Panc1 (cell line): ENCODE measurements around the gene MTTP. TPM values are rescaled to one million over a fixed set of nuclear protein-coding genes. Genes with fewer than 3 reads are reported as not detected.

Experiments
- ATAC-seq: fragments of 200-7000 bp; cut with Tn5 transposase; 2 replicates; pipeline ENCODE4 v1.9.1; 2020; ENCODE audit warnings: mild to moderate bottlenecking, moderate library complexity
- BruUV-seq: library from RNA; stranded (reverse); fragments of 400-500 nt; replicated peaks from 2 replicates; lab custom pipeline; 2021; lab: Mats Ljungman, UMichigan
- CTCF ChIA-PET: fragments of 300-600 bp; sonication (Branson Sonifier 250); formaldehyde crosslinking; loops from one replicate; lab custom pipeline; 2022; ENCODE audit warnings: antibody characterized with exemption; lab: Charles Lee
- POLR2A ChIA-PET: fragments of 300-600 bp; sonication (Branson Sonifier 250); formaldehyde crosslinking; loops from one replicate; lab custom pipeline; 2022; ENCODE audit warnings: antibody characterized with exemption; lab: Charles Lee
- DNase-seq: peaks from one replicate; pipeline ENCODE4 v3.0.0-alpha.2; 2010; ENCODE audit warnings: low read depth, low spot score
- H3K27ac ChIP-seq: 2 replicates; pipeline ENCODE4 v1.5.1; 2011; ENCODE audit warnings: mild to moderate bottlenecking, low read length, inconsistent platforms
- H3K27me3 ChIP-seq: fragments of 200-500 bp; sonication (Bioruptor generic); 2 replicates; pipeline ENCODE4 v1.6.0; 2014; ENCODE audit warnings: low read length, inconsistent platforms; ENCODE audit not compliant: control insufficient read depth, insufficient read depth
- H3K36me3 ChIP-seq: fragments of 200-500 bp; sonication (Bioruptor generic); 2 replicates; pipeline ENCODE4 v1.5.1; 2014; ENCODE audit warnings: inconsistent platforms, mild to moderate bottlenecking, low read length, moderate library complexity; ENCODE audit not compliant: control insufficient read depth, insufficient read depth
- H3K4me1 ChIP-seq: 2 replicates; pipeline ENCODE4 v1.5.1; 2011; ENCODE audit warnings: inconsistent platforms, mild to moderate bottlenecking, low read length, moderate library complexity; ENCODE audit not compliant: control insufficient read depth, insufficient read depth
- H3K4me3 ChIP-seq, 2 experiments: 2 replicates each; pipeline ENCODE4 v1.5.1; 2011 to 2012; ENCODE audit warnings: low read depth in 2 of 2, low read length in 2 of 2, mild to moderate bottlenecking in 2 of 2, inconsistent platforms in 1 of 2, moderate library complexity in 1 of 2
- H3K9me3 ChIP-seq: fragments of 200-500 bp; sonication (Bioruptor generic); 2 replicates; pipeline ENCODE4 v1.5.1; 2014; ENCODE audit warnings: low read depth, mild to moderate bottlenecking, inconsistent platforms, low read length, moderate library complexity; ENCODE audit not compliant: control insufficient read depth, insufficient read depth
- POLR2AphosphoS5 ChIP-seq: IDR thresholded peaks from 2 replicates; pipeline ENCODE4 v1.6.1; 2012; ENCODE audit warnings: mild to moderate bottlenecking, low read depth, low read length, moderate library complexity
- SIN3A ChIP-seq: IDR thresholded peaks from 2 replicates; pipeline ENCODE4 v1.6.1; 2012; ENCODE audit warnings: low read depth, mild to moderate bottlenecking, low read length, moderate library complexity, borderline replicate concordance; ENCODE audit not compliant: insufficient read depth
- TCF7L2 ChIP-seq: IDR thresholded peaks from 2 replicates; pipeline ENCODE4 v1.6.1; 2011; ENCODE audit warnings: mild to moderate bottlenecking, low read depth, low read length, inconsistent platforms
- in situ Hi-C: cut with HindIII; loops from 2 replicates; pipeline ENCODE4 v1.10.0; 2016; ENCODE audit warnings: low sequenced_read_pairs, low pct_unique_long_range_greater_than_20kb
- intact Hi-C: fragments of 100-400 bp; cut with micrococcal nuclease; formaldehyde crosslinking; loops from one replicate; pipeline ENCODE4 v1.10.0; 2022; ENCODE audit not compliant: unreplicated experiment
- total RNA-seq: library from RNA; stranded (reverse); gene quantifications from one replicate; pipeline ENCODE4 v1.2.1, GENCODE V29; 2021; ENCODE audit not compliant: unreplicated experiment
- TF ChIP-seq, protein P1 (sequence below): fragments of 450-650 bp; IDR thresholded peaks from 2 replicates; pipeline ENCODE4 v1.5.1; 2017; ENCODE audit warnings: mild to moderate bottlenecking
- TF ChIP-seq, protein P2 (sequence below), 2 experiments: IDR thresholded peaks; 2 replicates each; pipeline ENCODE4 v1.6.1; 2011 to 2012; ENCODE audit warnings: low read depth in 2 of 2, control low read depth in 1 of 2, low read length in 1 of 2, mild to moderate bottlenecking in 1 of 2, moderate library complexity in 1 of 2; ENCODE audit not compliant: insufficient read depth in 1 of 2

MTTP gene
- total RNA-seq, 1 experiment from 2014 or later: 0.26 TPM

DNA sequence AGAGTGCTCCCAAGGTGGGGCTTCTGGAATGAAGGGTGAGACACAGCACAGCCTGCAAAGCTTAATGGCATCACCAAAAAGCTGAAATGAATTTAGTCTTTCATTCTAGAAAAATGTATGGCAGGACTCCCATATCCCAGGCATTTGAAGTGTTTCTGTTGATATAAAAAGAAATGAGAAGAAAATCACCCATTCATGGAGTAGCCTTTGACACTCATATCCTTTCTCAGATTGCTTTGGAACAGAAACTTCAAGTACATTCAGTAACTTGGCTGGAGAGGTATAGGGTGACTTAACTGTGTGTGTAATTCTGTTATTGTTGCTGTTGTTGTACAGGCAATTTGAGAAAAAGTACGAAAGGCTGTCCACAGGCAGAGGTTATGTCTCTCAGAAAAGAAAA lies 47.7 kb downstream of the MTTP start:
- no TSS peak for BruUV-seq
- TF ChIP-seq, protein P1, sequence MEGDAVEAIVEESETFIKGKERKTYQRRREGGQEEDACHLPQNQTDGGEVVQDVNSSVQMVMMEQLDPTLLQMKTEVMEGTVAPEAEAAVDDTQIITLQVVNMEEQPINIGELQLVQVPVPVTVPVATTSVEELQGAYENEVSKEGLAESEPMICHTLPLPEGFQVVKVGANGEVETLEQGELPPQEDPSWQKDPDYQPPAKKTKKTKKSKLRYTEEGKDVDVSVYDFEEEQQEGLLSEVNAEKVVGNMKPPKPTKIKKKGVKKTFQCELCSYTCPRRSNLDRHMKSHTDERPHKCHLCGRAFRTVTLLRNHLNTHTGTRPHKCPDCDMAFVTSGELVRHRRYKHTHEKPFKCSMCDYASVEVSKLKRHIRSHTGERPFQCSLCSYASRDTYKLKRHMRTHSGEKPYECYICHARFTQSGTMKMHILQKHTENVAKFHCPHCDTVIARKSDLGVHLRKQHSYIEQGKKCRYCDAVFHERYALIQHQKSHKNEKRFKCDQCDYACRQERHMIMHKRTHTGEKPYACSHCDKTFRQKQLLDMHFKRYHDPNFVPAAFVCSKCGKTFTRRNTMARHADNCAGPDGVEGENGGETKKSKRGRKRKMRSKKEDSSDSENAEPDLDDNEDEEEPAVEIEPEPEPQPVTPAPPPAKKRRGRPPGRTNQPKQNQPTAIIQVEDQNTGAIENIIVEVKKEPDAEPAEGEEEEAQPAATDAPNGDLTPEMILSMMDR: no peak
- TF ChIP-seq, protein P2, sequence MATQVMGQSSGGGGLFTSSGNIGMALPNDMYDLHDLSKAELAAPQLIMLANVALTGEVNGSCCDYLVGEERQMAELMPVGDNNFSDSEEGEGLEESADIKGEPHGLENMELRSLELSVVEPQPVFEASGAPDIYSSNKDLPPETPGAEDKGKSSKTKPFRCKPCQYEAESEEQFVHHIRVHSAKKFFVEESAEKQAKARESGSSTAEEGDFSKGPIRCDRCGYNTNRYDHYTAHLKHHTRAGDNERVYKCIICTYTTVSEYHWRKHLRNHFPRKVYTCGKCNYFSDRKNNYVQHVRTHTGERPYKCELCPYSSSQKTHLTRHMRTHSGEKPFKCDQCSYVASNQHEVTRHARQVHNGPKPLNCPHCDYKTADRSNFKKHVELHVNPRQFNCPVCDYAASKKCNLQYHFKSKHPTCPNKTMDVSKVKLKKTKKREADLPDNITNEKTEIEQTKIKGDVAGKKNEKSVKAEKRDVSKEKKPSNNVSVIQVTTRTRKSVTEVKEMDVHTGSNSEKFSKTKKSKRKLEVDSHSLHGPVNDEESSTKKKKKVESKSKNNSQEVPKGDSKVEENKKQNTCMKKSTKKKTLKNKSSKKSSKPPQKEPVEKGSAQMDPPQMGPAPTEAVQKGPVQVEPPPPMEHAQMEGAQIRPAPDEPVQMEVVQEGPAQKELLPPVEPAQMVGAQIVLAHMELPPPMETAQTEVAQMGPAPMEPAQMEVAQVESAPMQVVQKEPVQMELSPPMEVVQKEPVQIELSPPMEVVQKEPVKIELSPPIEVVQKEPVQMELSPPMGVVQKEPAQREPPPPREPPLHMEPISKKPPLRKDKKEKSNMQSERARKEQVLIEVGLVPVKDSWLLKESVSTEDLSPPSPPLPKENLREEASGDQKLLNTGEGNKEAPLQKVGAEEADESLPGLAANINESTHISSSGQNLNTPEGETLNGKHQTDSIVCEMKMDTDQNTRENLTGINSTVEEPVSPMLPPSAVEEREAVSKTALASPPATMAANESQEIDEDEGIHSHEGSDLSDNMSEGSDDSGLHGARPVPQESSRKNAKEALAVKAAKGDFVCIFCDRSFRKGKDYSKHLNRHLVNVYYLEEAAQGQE (IDR thresholded peaks at IDR 0.05; ENCODE audit: insufficient read depth in 1 of 2, low read depth in 2 of 2, low read length in 1 of 2): no peak
- TF ChIP-seq TCF7L2 (no peak), POLR2AphosphoS5 (no peak), SIN3A (no peak)
- no peak for DNase-seq
- Histone ChIP-seq H3K27me3 (no peaks in the 10 kb centered on the region), H3K4me1 (no peaks in the 10 kb centered on the region), H3K9me3 (no peaks in the 10 kb centered on the region), H3K4me3 (no peak overlapping the region), H3K36me3 (no peaks in the 10 kb centered on the region), H3K27ac (no peak overlapping the region)
- intact Hi-C loops (no loop called here), in situ Hi-C loops (no loop called here)
- POLR2A ChIA-PET: no interaction called here
- CTCF ChIA-PET: no interaction called here
- ATAC-seq: no peak

DNA sequence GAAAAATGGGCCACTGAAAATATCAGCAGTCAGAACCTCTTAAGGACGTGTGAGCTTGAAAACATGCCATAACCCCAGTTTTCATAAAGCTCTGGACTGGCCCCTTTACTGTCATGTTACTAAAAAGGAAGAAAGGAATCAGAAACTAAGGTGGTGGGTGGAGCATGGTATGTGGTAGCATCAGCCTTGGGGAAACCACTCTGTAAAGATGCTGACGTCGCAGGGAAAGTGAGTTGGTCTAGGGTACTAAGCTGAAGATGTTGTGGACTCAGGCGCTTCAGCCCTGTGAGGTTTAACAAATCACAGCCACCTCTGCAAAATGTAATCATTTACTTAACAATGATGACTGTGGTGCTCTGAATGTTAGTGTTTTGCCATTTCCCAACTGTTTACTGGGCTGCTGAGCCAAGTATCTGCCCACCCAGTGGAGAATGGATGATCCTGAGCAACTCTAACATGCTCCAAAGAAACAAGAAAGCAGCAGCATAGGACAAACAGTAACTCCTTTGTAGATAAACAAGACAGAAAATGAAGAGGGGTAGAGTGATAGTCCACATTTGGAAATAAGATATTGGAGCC lies 49.6 kb downstream of the MTTP start:
- DNase-seq: no peak
- intact Hi-C loops (no loop called here), in situ Hi-C loops (no loop called here)
- no peaks in the 10 kb centered on the region for H3K9me3 ChIP-seq
- H3K36me3 ChIP-seq: no peaks in the 10 kb centered on the region
- POLR2A ChIA-PET: no interaction called here
- no peak overlapping the region for H3K4me3 ChIP-seq
- no peak overlapping the region for H3K27ac ChIP-seq
- no peak for ATAC-seq
- CTCF ChIA-PET: no interaction called here
- BruUV-seq: no TSS peak
- H3K27me3 ChIP-seq: no peaks in the 10 kb centered on the region
- TF ChIP-seq, protein P2 (IDR thresholded peaks at IDR 0.05; ENCODE audit: insufficient read depth in 1 of 2, low read depth in 2 of 2, low read length in 1 of 2): no peak
- TF ChIP-seq, protein P1: no peak
- H3K4me1 ChIP-seq: no peaks in the 10 kb centered on the region
